Peyer's patch (tissue), 4 donors: ENCODE results near the gene BAHCC1.

Experiments used
- POLR2A ChIP-seq, 2 donors: fragments of 450-650 bp; IDR thresholded peaks; one replicate each; pipeline ENCODE4 v1.5.1; 2017; ENCODE audit warnings: antibody characterized with exemption in 2 of 2, mild to moderate bottlenecking in 2 of 2, moderate library complexity in 2 of 2
- TF ChIP-seq, protein P1 (sequence below), 6 experiments: fragments of 450-650 bp in 4 of 6; fragments of 200-600 bp in 2 of 6; sonication (generic) in 1 of 6; IDR thresholded peaks; one replicate each; pipeline ENCODE4 v1.5.1; 2017 to 2019; ENCODE audit warnings: antibody characterized with exemption in 6 of 6, mild to moderate bottlenecking in 3 of 6, moderate library complexity in 1 of 6

DNA sequence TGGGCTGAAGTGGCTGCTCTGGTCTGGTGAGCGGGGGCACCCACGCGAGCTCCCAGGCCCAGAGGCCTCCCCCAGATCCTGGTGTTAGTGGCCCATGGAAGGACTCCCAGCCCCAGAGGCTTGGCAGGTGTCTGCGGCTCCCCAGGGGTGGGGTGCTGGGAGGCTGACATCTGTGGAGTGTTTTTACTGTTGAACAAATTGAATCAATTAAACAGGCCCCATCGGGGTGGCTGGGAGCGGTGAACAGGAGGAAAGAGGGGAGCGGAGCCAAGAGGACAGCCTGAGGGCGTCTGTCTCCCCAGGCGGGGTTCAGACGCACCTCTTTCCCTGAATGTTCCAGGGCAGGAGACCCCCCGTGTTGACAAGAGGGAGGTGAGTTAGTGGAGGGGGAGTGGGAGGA, 87.4 kb downstream of the BAHCC1 start:
- TF ChIP-seq POLR2A (IDR thresholded peaks at IDR 0.05), result no peak
- TF ChIP-seq, protein P1, sequence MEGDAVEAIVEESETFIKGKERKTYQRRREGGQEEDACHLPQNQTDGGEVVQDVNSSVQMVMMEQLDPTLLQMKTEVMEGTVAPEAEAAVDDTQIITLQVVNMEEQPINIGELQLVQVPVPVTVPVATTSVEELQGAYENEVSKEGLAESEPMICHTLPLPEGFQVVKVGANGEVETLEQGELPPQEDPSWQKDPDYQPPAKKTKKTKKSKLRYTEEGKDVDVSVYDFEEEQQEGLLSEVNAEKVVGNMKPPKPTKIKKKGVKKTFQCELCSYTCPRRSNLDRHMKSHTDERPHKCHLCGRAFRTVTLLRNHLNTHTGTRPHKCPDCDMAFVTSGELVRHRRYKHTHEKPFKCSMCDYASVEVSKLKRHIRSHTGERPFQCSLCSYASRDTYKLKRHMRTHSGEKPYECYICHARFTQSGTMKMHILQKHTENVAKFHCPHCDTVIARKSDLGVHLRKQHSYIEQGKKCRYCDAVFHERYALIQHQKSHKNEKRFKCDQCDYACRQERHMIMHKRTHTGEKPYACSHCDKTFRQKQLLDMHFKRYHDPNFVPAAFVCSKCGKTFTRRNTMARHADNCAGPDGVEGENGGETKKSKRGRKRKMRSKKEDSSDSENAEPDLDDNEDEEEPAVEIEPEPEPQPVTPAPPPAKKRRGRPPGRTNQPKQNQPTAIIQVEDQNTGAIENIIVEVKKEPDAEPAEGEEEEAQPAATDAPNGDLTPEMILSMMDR (IDR thresholded peaks at IDR 0.05), result no peak
